Measurements from ENCODE around the gene CIAPIN1.
"Not testable (repeated sequence)": the region's sequence is repeated elsewhere in the genome, so short reads cannot be mapped to it uniquely, and the experiment has no call there.

CIAPIN1 gene

DNA sequence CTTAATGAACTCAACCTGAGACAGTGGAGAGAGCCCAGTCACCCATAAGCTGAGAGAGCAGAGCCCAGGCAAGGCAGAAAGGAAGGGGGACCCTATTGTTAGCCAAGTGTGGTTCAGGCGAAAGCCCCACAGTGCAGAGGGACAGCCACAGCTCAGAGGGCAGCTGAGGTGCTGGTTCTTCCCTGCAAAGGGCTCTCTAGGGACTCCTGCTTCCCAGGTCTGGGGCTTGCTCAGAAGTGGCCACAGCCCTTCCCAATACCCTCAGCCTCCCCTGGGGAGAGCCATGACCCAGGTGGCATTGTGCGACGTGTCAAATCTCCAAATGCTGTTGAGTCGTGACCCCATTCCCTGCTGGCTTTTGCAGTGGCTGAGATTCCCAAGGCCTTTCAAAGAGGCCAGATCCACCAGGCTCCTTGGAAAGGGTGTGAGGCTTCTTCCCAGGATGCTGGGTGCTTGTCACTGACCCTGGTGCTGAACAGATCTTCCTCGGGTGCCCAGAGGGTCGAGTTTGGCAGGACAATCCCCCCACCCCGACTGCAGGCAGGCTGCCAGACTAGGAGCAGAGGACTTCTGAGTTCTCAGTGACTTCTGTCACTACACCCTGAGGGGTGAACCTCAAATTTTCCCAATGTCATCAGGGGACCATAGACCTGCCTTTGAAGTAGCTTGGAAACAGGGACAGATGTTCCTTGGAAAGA, 45.1 kb downstream of the CIAPIN1 start:
- no peak overlapping the region for H3K27ac ChIP-seq
- TF ChIP-seq ZFX (IDR thresholded peaks at IDR 0.05; ENCODE audit: borderline replicate concordance): no peak
- TF ChIP-seq, protein P1, sequence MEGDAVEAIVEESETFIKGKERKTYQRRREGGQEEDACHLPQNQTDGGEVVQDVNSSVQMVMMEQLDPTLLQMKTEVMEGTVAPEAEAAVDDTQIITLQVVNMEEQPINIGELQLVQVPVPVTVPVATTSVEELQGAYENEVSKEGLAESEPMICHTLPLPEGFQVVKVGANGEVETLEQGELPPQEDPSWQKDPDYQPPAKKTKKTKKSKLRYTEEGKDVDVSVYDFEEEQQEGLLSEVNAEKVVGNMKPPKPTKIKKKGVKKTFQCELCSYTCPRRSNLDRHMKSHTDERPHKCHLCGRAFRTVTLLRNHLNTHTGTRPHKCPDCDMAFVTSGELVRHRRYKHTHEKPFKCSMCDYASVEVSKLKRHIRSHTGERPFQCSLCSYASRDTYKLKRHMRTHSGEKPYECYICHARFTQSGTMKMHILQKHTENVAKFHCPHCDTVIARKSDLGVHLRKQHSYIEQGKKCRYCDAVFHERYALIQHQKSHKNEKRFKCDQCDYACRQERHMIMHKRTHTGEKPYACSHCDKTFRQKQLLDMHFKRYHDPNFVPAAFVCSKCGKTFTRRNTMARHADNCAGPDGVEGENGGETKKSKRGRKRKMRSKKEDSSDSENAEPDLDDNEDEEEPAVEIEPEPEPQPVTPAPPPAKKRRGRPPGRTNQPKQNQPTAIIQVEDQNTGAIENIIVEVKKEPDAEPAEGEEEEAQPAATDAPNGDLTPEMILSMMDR (IDR thresholded peaks at IDR 0.05): no peak

DNA sequence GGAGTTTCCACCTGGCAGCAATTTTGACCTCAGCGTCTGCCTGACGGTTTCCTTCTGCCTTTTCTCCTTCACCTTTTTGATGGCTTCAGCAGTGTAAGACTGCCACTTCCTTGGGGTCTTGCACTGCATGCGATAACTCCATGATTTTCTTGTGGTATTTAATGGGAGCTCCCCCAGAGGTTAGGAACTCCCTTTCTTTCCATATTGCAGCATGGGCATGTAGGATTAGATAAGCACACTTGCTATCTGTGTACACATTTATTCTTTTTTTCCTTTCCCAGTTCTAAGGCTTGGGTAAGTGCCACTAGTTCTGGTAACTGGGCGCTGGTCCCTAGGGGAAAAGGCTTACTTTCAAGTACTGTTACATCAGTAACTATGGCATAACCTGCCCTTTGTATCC, 49.7 kb downstream of the CIAPIN1 start:
- not testable (repeated sequence) for H3K27ac ChIP-seq

GRCh38 chr16:57396786-57397185, 50.4 kb downstream of the CIAPIN1 start:
- H3K27ac ChIP-seq: no peak overlapping the region
- TF ChIP-seq, protein P1 (IDR thresholded peaks at IDR 0.05): no peak
- TF ChIP-seq ZFX (IDR thresholded peaks at IDR 0.05; ENCODE audit: borderline replicate concordance): no peak

- TF ChIP-seq, protein P1 (IDR thresholded peaks at IDR 0.05): no peak
- no peak for TF ChIP-seq ZFX (IDR thresholded peaks at IDR 0.05; ENCODE audit: borderline replicate concordance)
- H3K27ac ChIP-seq: no peak overlapping the region
Measured at GRCh38 chr16:57395026-57395425, 52.2 kb downstream of the CIAPIN1 start.

GRCh38 chr16:57394444-57394843, 52.7 kb downstream of the CIAPIN1 start:
- TF ChIP-seq ZFX (IDR thresholded peaks at IDR 0.05; ENCODE audit: borderline replicate concordance): no peak
- TF ChIP-seq, protein P1 (IDR thresholded peaks at IDR 0.05): no peak

GRCh38 chr16:57392694-57393093, 54.5 kb downstream of the CIAPIN1 start:
- TF ChIP-seq ZFX (IDR thresholded peaks at IDR 0.05; ENCODE audit: borderline replicate concordance): no peak
- TF ChIP-seq, protein P1 (IDR thresholded peaks at IDR 0.05): no peak
- no peak overlapping the region for H3K27ac ChIP-seq

More at GRCh38 chr16:57394444-57394843, 52.7 kb downstream of the CIAPIN1 start:
- H3K27ac ChIP-seq: no peak overlapping the region

- TF ChIP-seq, protein P1 (IDR thresholded peaks at IDR 0.05): no peak
- no peak for TF ChIP-seq ZFX (IDR thresholded peaks at IDR 0.05; ENCODE audit: borderline replicate concordance)
- no peak overlapping the region for H3K27ac ChIP-seq
Measured at GRCh38 chr16:57391708-57392107, 55.5 kb downstream of the CIAPIN1 start.

GRCh38 chr16:57391300-57391699, 55.9 kb downstream of the CIAPIN1 start:
- TF ChIP-seq, protein P1 (IDR thresholded peaks at IDR 0.05): no peak
- no peak for TF ChIP-seq ZFX (IDR thresholded peaks at IDR 0.05; ENCODE audit: borderline replicate concordance)
- H3K27ac ChIP-seq: no peak overlapping the region

Data from 22Rv1 (cell line).